ENCODE measurements around the gene KAZN. TPM values are rescaled to one million over a fixed set of nuclear protein-coding genes. Genes with fewer than 3 reads are reported as not detected.

KAZN gene
- polyA plus RNA-seq, 4 donors = 3.0 to 39.5 (median 4.4) TPM

DNA sequence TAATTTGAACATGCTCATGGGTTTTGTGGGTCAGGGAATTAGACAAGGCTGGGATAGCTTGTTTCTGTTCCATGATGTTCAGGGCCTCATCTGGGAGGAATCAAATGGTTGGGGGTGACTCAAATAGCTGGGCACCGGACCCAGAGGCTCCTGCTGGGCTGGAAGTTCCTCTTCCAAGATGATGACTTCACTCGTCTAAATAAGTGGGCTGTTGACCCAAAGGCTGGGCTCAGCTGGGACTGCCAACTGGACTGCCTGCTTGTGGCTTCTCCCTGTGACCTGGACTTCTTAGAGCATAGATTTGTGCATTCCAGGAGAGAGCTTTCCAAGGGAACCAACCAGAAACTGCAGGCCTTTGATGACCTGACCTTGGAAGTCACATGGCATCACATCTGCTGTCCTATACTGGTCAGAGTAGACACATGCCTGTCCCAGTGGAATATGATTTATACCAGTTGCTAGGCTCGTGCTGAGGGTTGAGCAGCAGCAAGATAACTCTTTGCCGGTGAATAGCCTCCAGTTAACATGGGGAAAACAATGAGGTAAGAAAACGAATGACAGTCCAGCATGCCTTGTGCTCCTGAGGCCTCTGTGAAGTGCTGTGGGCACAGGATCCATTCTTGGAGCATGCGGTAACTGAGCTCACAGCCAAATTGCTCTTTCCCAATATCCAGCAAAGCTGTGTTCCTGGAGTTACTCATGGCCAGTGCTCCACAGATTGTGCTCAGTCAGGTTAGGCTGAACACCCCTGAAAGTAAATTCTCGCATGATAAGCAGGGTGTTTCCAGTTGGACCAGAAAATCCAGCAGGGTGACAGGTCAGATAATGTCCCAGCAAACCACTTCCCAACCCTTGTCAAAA, 282.2 kb downstream of the KAZN start:
- H3K36me3 ChIP-seq (ENCODE audit: control insufficient read depth in 3 of 3, insufficient read depth in 2 of 3, low read depth in 1 of 3, low read length in 3 of 3) = no peaks in the 10 kb centered on the region

GRCh38 chr1:14881775-14882672, 283.5 kb downstream of the KAZN start:
- H3K36me3 ChIP-seq (ENCODE audit: control insufficient read depth in 3 of 3, insufficient read depth in 2 of 3, low read depth in 1 of 3, low read length in 3 of 3) = no peaks in the 10 kb centered on the region
- peaks cover 0 to 3% (median 0%) of the 10 kb centered on the region in 3 donors for H3K27me3 ChIP-seq (ENCODE audit: control insufficient read depth in 3 of 3, insufficient read depth in 3 of 3, low read length in 3 of 3)
- H3K4me3 ChIP-seq (ENCODE audit: low read depth in 1 of 3, low read length in 3 of 3) = no peak overlapping the region
- no peak overlapping the region for H3K27ac ChIP-seq (ENCODE audit: low read depth in 1 of 3, low read length in 2 of 3)
- H3K9me3 ChIP-seq (ENCODE audit: control insufficient read depth in 2 of 2, insufficient read depth in 1 of 2, low read depth in 1 of 2, low read length in 1 of 2) = peaks cover 0 to 7% of the 10 kb centered on the region in 2 donors
- no peaks in the 10 kb centered on the region for H3K4me1 ChIP-seq (ENCODE audit: control insufficient read depth in 3 of 3, insufficient read depth in 2 of 3, low read depth in 1 of 3, low read length in 2 of 3)
- DNase-seq (peak; percentile 18 to 21), FAIRE-seq (no peak)
- 41 to 63% (median 45%) methylated on average over 9 of the region's 9 CpGs for WGBS, 3 donors

More for the DNA sequence above, 282.2 kb downstream of the KAZN start:
- FAIRE-seq (no peak), DNase-seq (no peak)
- Histone ChIP-seq H3K4me3 (ENCODE audit: low read depth in 1 of 3, low read length in 3 of 3) (no peak overlapping the region), H3K4me1 (ENCODE audit: control insufficient read depth in 3 of 3, insufficient read depth in 2 of 3, low read depth in 1 of 3, low read length in 2 of 3) (peaks cover 0 to 2% (median 0%) of the 10 kb centered on the region in 3 donors), H3K27me3 (ENCODE audit: control insufficient read depth in 3 of 3, insufficient read depth in 3 of 3, low read length in 3 of 3) (peaks cover 0 to 3% (median 0%) of the 10 kb centered on the region in 3 donors), H3K27ac (ENCODE audit: low read depth in 1 of 3, low read length in 2 of 3) (no peak overlapping the region), H3K9me3 (ENCODE audit: control insufficient read depth in 2 of 2, insufficient read depth in 1 of 2, low read depth in 1 of 2, low read length in 1 of 2) (peaks cover 0 to 7% of the 10 kb centered on the region in 2 donors)
- WGBS, 3 donors = 74 to 78% (median 77%) methylated on average over 7 of the region's 7 CpGs

DNA sequence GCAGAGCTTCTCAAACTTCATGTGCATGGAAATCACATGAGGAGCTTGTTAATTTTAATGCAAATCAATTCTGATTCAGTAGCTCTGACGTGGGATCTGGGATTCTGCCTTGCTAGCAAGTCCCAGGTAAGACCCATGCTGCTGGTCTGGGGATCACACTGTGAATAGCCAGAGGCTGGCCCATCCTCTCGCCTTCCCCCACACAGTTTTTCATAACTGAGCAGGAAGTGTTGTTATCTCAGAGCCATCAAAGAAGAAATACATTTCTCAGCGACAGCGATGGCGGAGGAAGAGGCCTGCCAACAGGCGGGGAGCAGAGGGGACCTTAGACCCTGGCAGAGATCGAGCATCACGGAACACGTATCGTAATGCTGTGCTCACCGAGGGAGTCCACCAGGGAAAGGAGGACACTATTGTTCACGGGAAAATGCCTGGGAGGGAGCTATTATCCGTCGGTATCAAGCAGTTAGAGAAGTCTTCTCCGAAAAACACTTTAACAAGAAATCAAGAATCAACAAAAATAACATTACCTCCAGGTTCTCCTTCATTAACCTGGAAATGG, 286.2 kb downstream of the KAZN start:
- H3K36me3 ChIP-seq (ENCODE audit: control insufficient read depth in 3 of 3, insufficient read depth in 2 of 3, low read depth in 1 of 3, low read length in 3 of 3) = no peaks in the 10 kb centered on the region
- no peak for DNase-seq
- 72 to 83% (median 82%) methylated on average over 15 of the region's 15 CpGs for WGBS, 3 donors
- peaks cover 0 to 3% (median 0%) of the 10 kb centered on the region in 3 donors for H3K27me3 ChIP-seq (ENCODE audit: control insufficient read depth in 3 of 3, insufficient read depth in 3 of 3, low read length in 3 of 3)
- no peak for FAIRE-seq
- H3K27ac ChIP-seq (ENCODE audit: low read depth in 1 of 3, low read length in 2 of 3) = no peak overlapping the region
- H3K9me3 ChIP-seq (ENCODE audit: control insufficient read depth in 2 of 2, insufficient read depth in 1 of 2, low read depth in 1 of 2, low read length in 1 of 2) = peaks cover 0 to 7% of the 10 kb centered on the region in 2 donors
- H3K4me1 ChIP-seq (ENCODE audit: control insufficient read depth in 3 of 3, insufficient read depth in 2 of 3, low read depth in 1 of 3, low read length in 2 of 3) = no peaks in the 10 kb centered on the region
- no peak overlapping the region for H3K4me3 ChIP-seq (ENCODE audit: low read depth in 1 of 3, low read length in 3 of 3)

- no peak overlapping the region for H3K4me3 ChIP-seq (ENCODE audit: low read depth in 1 of 3, low read length in 3 of 3)
- no peak overlapping the region for H3K27ac ChIP-seq (ENCODE audit: low read depth in 1 of 3, low read length in 2 of 3)
- FAIRE-seq = no peak
- H3K27me3 ChIP-seq (ENCODE audit: control insufficient read depth in 3 of 3, insufficient read depth in 3 of 3, low read length in 3 of 3) = peaks cover 0 to 3% (median 0%) of the 10 kb centered on the region in 3 donors
- H3K36me3 ChIP-seq (ENCODE audit: control insufficient read depth in 3 of 3, insufficient read depth in 2 of 3, low read depth in 1 of 3, low read length in 3 of 3) = no peaks in the 10 kb centered on the region
- no peaks in the 10 kb centered on the region for H3K4me1 ChIP-seq (ENCODE audit: control insufficient read depth in 3 of 3, insufficient read depth in 2 of 3, low read depth in 1 of 3, low read length in 2 of 3)
- WGBS, 3 donors = 86 to 88% (median 86%) methylated on average over 5 of the region's 5 CpGs
- H3K9me3 ChIP-seq (ENCODE audit: control insufficient read depth in 2 of 2, insufficient read depth in 1 of 2, low read depth in 1 of 2, low read length in 1 of 2) = no peaks in the 10 kb centered on the region
- DNase-seq = no peak
Observed at GRCh38 chr1:14887044-14887566, 288.6 kb downstream of the KAZN start.

GRCh38 chr1:14887764-14888350, 289.4 kb downstream of the KAZN start:
- Histone ChIP-seq H3K27ac (ENCODE audit: low read depth in 1 of 3, low read length in 2 of 3) (no peak overlapping the region), H3K27me3 (ENCODE audit: control insufficient read depth in 3 of 3, insufficient read depth in 3 of 3, low read length in 3 of 3) (peaks cover 0 to 3% (median 0%) of the 10 kb centered on the region in 3 donors), H3K9me3 (ENCODE audit: control insufficient read depth in 2 of 2, insufficient read depth in 1 of 2, low read depth in 1 of 2, low read length in 1 of 2) (no peaks in the 10 kb centered on the region), H3K4me3 (ENCODE audit: low read depth in 1 of 3, low read length in 3 of 3) (no peak overlapping the region), H3K4me1 (ENCODE audit: control insufficient read depth in 3 of 3, insufficient read depth in 2 of 3, low read depth in 1 of 3, low read length in 2 of 3) (no peaks in the 10 kb centered on the region), H3K36me3 (ENCODE audit: control insufficient read depth in 3 of 3, insufficient read depth in 2 of 3, low read depth in 1 of 3, low read length in 3 of 3) (no peaks in the 10 kb centered on the region)
- WGBS, 3 donors = 81 to 90% (median 85%) methylated on average over 13 of the region's 13 CpGs
- FAIRE-seq = no peak
- no peak for DNase-seq

DNA sequence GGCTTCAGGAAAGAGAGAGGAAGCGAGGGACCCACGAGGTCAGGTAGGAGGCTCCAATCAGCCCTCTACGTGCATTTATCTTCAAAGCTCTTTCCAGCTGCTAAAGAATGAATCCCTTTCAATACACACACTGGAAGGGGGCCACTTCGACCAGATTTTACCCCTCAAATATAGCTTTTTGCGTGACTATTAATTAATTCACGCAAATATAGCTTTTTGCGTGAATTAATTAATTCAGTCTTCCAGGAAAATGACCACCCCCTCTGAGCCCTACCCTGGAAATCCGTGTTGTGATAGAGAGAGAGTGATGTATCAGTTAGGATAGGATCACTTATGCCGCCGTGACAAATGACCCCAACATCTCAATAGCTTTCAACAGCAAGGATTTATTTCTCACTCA, 289.9 kb downstream of the KAZN start:
- DNase-seq (no peak), FAIRE-seq (no peak)
- peaks cover 0 to 3% (median 0%) of the 10 kb centered on the region in 3 donors for H3K27me3 ChIP-seq (ENCODE audit: control insufficient read depth in 3 of 3, insufficient read depth in 3 of 3, low read length in 3 of 3)
- no peak overlapping the region for H3K27ac ChIP-seq (ENCODE audit: low read depth in 1 of 3, low read length in 2 of 3)
- H3K4me3 ChIP-seq (ENCODE audit: low read depth in 1 of 3, low read length in 3 of 3) = no peak overlapping the region
- no peaks in the 10 kb centered on the region for H3K36me3 ChIP-seq (ENCODE audit: control insufficient read depth in 3 of 3, insufficient read depth in 2 of 3, low read depth in 1 of 3, low read length in 3 of 3)
- no peaks in the 10 kb centered on the region for H3K9me3 ChIP-seq (ENCODE audit: control insufficient read depth in 2 of 2, insufficient read depth in 1 of 2, low read depth in 1 of 2, low read length in 1 of 2)
- no peaks in the 10 kb centered on the region for H3K4me1 ChIP-seq (ENCODE audit: control insufficient read depth in 3 of 3, insufficient read depth in 2 of 3, low read depth in 1 of 3, low read length in 2 of 3)
- 90 to 91% (median 90%) methylated on average over 10 of the region's 10 CpGs for WGBS, 3 donors

- WGBS, 3 donors = 83 to 91% (median 87%) methylated on average over 13 of the region's 13 CpGs
- Histone ChIP-seq H3K27ac (ENCODE audit: low read depth in 1 of 3, low read length in 2 of 3) (no peak overlapping the region), H3K4me1 (ENCODE audit: control insufficient read depth in 3 of 3, insufficient read depth in 2 of 3, low read depth in 1 of 3, low read length in 2 of 3) (peaks cover 0 to 3% (median 3%) of the 10 kb centered on the region in 3 donors), H3K27me3 (ENCODE audit: control insufficient read depth in 3 of 3, insufficient read depth in 3 of 3, low read length in 3 of 3) (no peaks in the 10 kb centered on the region), H3K4me3 (ENCODE audit: low read depth in 1 of 3, low read length in 3 of 3) (no peak overlapping the region), H3K9me3 (ENCODE audit: control insufficient read depth in 2 of 2, insufficient read depth in 1 of 2, low read depth in 1 of 2, low read length in 1 of 2) (no peaks in the 10 kb centered on the region), H3K36me3 (ENCODE audit: control insufficient read depth in 3 of 3, insufficient read depth in 2 of 3, low read depth in 1 of 3, low read length in 3 of 3) (no peaks in the 10 kb centered on the region)
- FAIRE-seq = no peak
- no peak for DNase-seq
Observed at GRCh38 chr1:14889825-14890440, 291.4 kb downstream of the KAZN start.

Data from small intestine (tissue), 7 donors.